ENCODE results near the gene GUCA1C.

The GUCA1C gene

GRCh38 chr3:108953700-108954099 is at the start of gene GUCA1C:
TSS of gene GUCA1C (minus strand) at chr3:108953879. CDS start at chr3:108953762, 117 bp downstream.
- no peak for DNase-seq

GRCh38 chr3:108998436-108998835 is 44.8 kb upstream of the GUCA1C start:
- no peak for DNase-seq

GRCh38 chr3:108985844-108986243 is 32.2 kb upstream of the GUCA1C start:
- no peak for DNase-seq

GRCh38 chr3:108983051-108983450 is 29.4 kb upstream of the GUCA1C start:
- DNase-seq: no peak

DNA sequence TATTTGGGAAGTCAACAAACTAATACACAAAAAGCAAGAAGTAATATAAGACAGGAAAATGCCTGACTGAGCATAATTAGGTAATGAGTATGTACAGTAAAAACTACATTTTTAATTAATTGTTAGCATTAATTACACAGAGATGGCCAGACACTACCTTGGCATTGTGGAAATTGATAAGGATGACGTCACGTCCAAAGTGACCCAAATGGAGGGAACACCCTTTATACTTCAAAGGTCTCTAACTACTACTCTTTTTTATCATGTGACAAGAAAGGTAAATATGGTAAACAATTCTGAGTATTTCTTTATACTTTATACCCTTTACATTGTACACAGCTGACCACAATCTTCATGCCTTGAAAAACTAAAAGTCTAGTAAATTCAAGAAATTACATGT is 22.4 kb upstream of the GUCA1C start:
- DNase-seq: no peak

GRCh38 chr3:108973019-108973418 is 19.3 kb upstream of the GUCA1C start:
- no peak for DNase-seq

- DNase-seq: no peak
Observed at GRCh38 chr3:108972482-108972881, 18.8 kb upstream of the GUCA1C start.

DNA sequence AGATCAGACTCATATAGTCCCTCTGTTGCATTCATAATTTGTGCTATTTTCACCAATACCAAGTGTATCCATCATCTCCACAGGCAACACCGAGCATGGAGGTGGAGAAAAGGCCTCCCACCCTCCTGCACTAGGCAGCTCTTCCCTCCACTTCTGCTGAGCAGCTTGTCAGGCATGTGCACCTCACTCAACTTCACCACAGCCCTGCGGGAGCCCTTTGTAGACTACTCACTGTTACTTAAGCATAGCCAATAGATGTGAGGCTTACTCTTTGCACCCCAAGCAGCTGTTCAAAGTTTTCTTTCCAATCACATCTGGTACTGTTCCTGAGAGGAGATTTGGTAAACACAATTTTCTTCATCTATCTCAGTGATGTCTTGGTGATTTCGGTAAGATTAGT is 16.9 kb upstream of the GUCA1C start:
- DNase-seq: no peak

GRCh38 chr3:108966773-108967172 is 13.1 kb upstream of the GUCA1C start:
- no peak for DNase-seq

DNA sequence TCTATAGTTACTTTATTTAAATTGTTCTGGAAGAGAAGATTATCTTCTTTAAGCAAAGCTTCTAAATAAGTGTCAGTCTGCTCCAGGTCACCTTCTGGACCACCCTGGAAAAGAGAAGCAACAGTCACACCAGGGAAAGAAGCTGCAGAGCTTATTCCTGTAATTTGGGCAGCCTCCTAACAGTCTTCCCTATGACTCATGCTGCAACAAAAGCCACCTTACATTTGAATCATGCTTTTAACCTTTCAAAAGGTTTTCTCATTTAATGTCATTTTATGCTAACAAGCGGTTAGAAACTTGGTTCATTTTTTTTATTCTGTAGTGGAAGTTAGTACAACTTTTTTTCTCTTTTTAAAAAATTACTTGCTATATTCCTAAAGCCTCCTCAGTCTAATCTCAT is 5.3 kb upstream of the GUCA1C start:
- DNase-seq: no peak

- DNase-seq: no peak
Observed at GRCh38 chr3:108953210-108953609, 469 bp downstream of the GUCA1C start.

DNA sequence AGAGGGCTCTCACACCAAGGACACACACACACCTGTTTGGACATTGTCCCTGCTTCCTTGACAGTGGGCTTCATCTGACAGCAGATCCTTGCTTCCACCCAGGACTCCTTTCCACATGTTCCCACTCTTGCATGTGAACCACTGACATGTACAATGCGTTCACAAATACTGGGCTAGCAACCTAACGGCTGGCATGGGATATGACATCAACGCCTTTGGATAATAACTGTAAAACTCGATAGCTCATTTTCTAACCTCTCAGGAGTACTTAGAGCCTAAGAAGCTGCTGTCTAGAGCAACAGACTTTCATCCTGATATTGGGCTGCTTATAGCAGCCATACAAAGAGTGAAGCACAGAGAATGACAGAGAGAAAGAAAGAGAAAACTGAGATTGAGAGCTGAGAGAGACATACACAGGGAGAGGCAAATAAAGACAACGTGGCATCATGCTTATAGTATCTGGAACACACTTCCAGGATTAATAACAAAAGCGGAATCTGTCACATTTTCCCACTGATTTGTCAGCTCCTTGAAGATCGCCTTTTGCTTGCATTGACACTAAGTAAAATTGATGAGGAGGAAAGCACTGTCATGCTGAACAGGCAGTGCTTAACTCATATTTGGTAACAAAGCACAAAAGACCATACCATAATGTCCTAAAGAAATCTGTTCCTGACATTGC is 1.7 kb downstream of the GUCA1C start:
- no peak for DNase-seq

DNA sequence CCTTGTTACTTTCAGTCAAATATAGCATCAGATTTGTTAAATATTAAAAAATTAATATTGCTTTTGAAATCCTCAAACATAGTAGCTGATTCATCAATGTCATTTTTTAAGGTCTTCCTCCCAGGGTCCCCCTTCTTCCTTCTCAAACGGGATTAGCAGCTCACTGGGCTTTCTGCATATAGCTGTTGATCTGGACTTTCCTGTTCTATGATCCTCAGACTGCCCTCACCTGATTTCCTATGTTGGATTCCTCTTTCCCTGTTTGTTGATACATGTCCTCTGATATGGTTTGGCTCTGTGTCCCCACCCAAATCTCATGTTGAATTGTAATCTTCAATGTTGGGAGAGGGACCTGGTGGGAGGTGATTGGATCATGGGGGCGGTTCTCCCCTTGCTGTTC is 5.8 kb downstream of the GUCA1C start:
- DNase-seq: no peak

GRCh38 chr3:108946292-108947285 is 7.1 kb downstream of the GUCA1C start:
- no peak for DNase-seq

DNA sequence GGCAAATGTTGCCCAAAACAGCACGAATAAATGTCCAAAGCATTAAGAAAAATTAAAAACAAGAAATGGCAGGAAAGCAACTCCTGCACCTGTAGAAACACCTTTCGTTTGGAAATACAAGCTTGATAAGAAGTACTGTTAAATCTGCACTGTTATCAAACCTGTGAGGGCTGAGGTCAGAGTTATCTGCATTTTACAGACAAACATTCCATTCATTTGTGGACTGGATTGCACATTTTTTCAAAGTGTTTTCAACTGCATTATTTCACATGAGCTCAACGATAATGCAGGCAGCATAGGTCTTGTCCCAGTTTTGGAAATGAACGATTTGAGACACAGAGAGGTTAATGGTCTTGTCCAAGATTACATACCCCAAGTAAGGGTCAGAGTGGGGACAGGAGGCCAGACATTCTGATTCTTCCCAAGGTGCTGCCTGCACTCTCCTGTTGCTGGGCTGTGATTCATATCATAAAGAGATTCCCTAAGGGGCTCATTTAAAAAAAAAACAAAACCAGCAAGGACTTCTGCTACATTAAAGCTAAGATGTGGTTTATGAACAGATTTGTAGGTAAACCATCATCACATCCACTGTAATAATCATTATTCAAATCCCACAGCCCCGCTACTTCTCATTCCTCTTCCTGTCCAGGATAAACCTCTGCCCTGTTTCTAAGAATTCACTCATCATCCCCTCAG is 13.0 kb downstream of the GUCA1C start:
- no peak for DNase-seq

GRCh38 chr3:108940166-108940565 is 13.5 kb downstream of the GUCA1C start:
- DNase-seq: no peak

- DNase-seq: no peak
Observed at GRCh38 chr3:108936924-108937689, 16.6 kb downstream of the GUCA1C start.

GRCh38 chr3:108931035-108931434 is 22.6 kb downstream of the GUCA1C start:
- no peak for DNase-seq

DNA sequence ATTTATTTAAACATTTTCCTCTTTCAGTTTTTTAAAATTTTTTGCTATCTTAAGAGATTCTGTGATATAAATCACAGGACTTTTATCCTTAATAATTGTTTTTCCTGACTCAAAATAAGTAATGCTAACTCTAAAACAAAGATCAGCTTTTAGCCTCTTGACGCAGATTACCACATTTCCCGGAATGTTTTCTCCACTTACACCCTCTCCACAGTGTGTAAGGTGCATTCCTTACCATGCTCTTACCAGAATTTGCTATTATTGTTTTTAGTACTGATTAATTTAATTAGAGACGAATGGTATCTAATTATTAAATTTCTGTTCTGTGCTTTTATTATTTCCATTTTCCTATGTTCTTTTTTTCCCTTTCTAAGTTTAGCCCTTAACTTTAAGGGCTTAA is 34.8 kb downstream of the GUCA1C start:
- DNase-seq: no peak

- peak; percentile 67 for DNase-seq
Observed at GRCh38 chr3:108914774-108915641, 38.7 kb downstream of the GUCA1C start.

DNA sequence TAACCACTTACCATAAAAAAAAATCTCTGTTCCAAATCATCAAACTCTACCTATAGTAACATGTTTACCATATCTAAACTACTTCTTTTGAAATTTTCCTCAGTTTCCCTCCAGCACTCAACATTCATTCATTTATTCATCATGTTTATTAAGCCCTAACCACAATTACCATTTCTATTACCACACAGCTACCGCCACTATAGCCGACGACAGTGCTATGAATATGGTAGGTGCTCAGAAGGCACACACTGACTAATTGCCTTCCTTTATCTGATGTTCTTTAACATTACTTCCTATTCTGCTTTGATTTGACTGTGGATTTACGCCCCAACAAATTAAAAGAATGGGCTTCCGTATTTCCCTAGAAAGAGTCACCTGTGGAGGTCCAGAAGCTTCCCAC is 43.9 kb downstream of the GUCA1C start:
- no peak for DNase-seq

- no peak for DNase-seq
Observed at GRCh38 chr3:108907194-108907593, 46.5 kb downstream of the GUCA1C start.

Measured in stimulated activated CD4-positive, alpha-beta T cell treated with anti-CD3 and anti-CD28 coated beads, Interleukin-1b, Interleukin-23, amount 100 ng/mL, for 48 hours (primary cell).